SK-N-SH (cell line): Measurements from ENCODE around the gene NFIX. TPM values are rescaled to one million over a fixed set of nuclear protein-coding genes. Genes with fewer than 3 reads are reported as not detected.

Experiments
- CTCF ChIA-PET: fragments of 300-600, 350-600 bp; formaldehyde crosslinking; extraction: SDS; loops from one replicate; lab custom pipeline; 2021; lab: Yijun Ruan, JAX
- POLR2A ChIA-PET: fragments of 350-600 bp; sonication (Branson Sonifier 250); formaldehyde crosslinking; extraction: SDS; loops from one replicate; lab custom pipeline; 2020; ENCODE audit warnings: antibody characterized with exemption, inconsistent platforms; lab: Yijun Ruan, JAX
- DNase-seq: peaks from one replicate; pipeline ENCODE4 v3.0.0; 2012
- H2AFZ ChIP-seq: fragments of 200-600 bp; sonication (generic); 2 replicates; pipeline ENCODE4 v1.8.1; 2016; ENCODE audit warnings: antibody characterized with exemption, mild to moderate bottlenecking, low read depth
- H3F3A ChIP-seq: fragments of 200-600 bp; sonication (generic); replicated peaks from 2 replicates; pipeline ENCODE3; 2016; ENCODE audit warnings: antibody characterized with exemption, mild to moderate bottlenecking; ENCODE audit not compliant: insufficient read depth
- H3K27ac ChIP-seq, 2 experiments: fragments of 200-500 bp in 1 of 2; fragments of 200-600 bp in 1 of 2; sonication (Bioruptor generic) in 1 of 2; sonication (generic), shearing (Covaris generic) in 1 of 2; 2 replicates each; pipeline versions ENCODE4 v1.5.1 to v1.6.1; 2014 to 2016; ENCODE audit warnings: low read depth in 2 of 2, inconsistent platforms in 1 of 2, low read length in 1 of 2, mild to moderate bottlenecking in 1 of 2, mixed read lengths in 1 of 2
- H3K27me3 ChIP-seq: fragments of 200-600 bp; sonication (generic), shearing (Covaris generic); 2 replicates; pipeline ENCODE4 v1.6.1; 2016; ENCODE audit warnings: mixed run types; ENCODE audit not compliant: insufficient read depth
- H3K36me3 ChIP-seq, 2 experiments: fragments of 200-500 bp in 1 of 2; fragments of 200-600 bp in 1 of 2; sonication (Bioruptor generic) in 1 of 2; sonication (generic) in 1 of 2; replicated peaks in 1 of 2; 2 replicates each; pipeline versions ENCODE3 to v1.5.1; 2014 to 2016; ENCODE audit warnings: low read length in 1 of 2, mild to moderate bottlenecking in 1 of 2; ENCODE audit not compliant: insufficient read depth in 2 of 2, control insufficient read depth in 1 of 2
- H3K4me1 ChIP-seq, 2 experiments: fragments of 200-500 bp in 1 of 2; fragments of 200-600 bp in 1 of 2; sonication (Bioruptor generic) in 1 of 2; sonication (generic), shearing (Covaris generic) in 1 of 2; 2 replicates each; pipeline versions ENCODE4 v1.5.1 to v1.6.1; 2014 to 2016; ENCODE audit warnings: low read depth in 1 of 2, low read length in 1 of 2, mixed run types in 1 of 2; ENCODE audit not compliant: insufficient read depth in 2 of 2, control insufficient read depth in 1 of 2
- H3K4me2 ChIP-seq: fragments of 200-600 bp; sonication (generic), shearing (Covaris generic); 2 replicates; pipeline ENCODE4 v1.6.1; 2017; ENCODE audit warnings: mixed run types
- H3K4me3 ChIP-seq, 2 experiments: fragments of 200-500 bp in 1 of 2; fragments of 200-600 bp in 1 of 2; sonication (Bioruptor generic) in 1 of 2; sonication (generic), shearing (Covaris generic) in 1 of 2; 2 replicates each; pipeline versions ENCODE4 v1.5.1 to v1.8.1; 2014 to 2016; ENCODE audit warnings: low read depth in 2 of 2, inconsistent platforms in 1 of 2, low read length in 1 of 2, mild to moderate bottlenecking in 1 of 2, mixed read lengths in 1 of 2, moderate library complexity in 1 of 2
- H3K79me2 ChIP-seq: fragments of 200-600 bp; sonication (generic); 2 replicates; pipeline ENCODE4 v1.8.1; 2017; ENCODE audit warnings: mild to moderate bottlenecking; ENCODE audit not compliant: insufficient read depth
- H3K9ac ChIP-seq: fragments of 200-600 bp; sonication (generic); 2 replicates; pipeline ENCODE4 v1.6.1; 2017; ENCODE audit warnings: mixed run types
- H3K9me2 ChIP-seq: fragments of 200-600 bp; sonication (generic); 2 replicates; pipeline ENCODE4 v1.6.1; 2017; ENCODE audit warnings: mixed run types
- H3K9me3 ChIP-seq: fragments of 200-600 bp; sonication (generic); 2 replicates; pipeline ENCODE4 v1.6.1; 2017; ENCODE audit warnings: mixed run types, mild to moderate bottlenecking, moderate library complexity
- H4K20me1 ChIP-seq: fragments of 200-600 bp; sonication (generic); 2 replicates; pipeline ENCODE4 v1.6.1; 2017; ENCODE audit warnings: mild to moderate bottlenecking, mixed run types; ENCODE audit not compliant: insufficient read depth
- CHD2 ChIP-seq: fragments of 150-350 bp; IDR thresholded peaks from 2 replicates; pipeline ENCODE4 v1.6.1; 2018; ENCODE audit warnings: low read length; ENCODE audit not compliant: partially characterized antibody
- CTCF ChIP-seq: fragments of 200-600 bp; sonication (generic); IDR thresholded peaks from 2 replicates; pipeline ENCODE4 v1.6.1; 2017; ENCODE audit warnings: antibody characterized with exemption, mild to moderate bottlenecking, moderate library complexity
- EP300 ChIP-seq, 2 experiments: IDR thresholded peaks; 2 replicates each; pipeline versions ENCODE4 v1.4.0 to v1.6.1; 2012; ENCODE audit warnings: borderline replicate concordance in 1 of 2, low read depth in 1 of 2, low read length in 1 of 2
- FOXM1 ChIP-seq: IDR thresholded peaks from 2 replicates; pipeline ENCODE4 v1.4.0; 2012; ENCODE audit warnings: low read depth, mild to moderate bottlenecking
- IRF3 ChIP-seq: fragments of 150-350 bp; IDR thresholded peaks from 2 replicates; pipeline ENCODE4 v1.6.1; 2016; ENCODE audit warnings: mild to moderate bottlenecking, low read depth, low read length
- MAX ChIP-seq: IDR thresholded peaks from 2 replicates; pipeline ENCODE4 v1.4.0; 2012; ENCODE audit warnings: low read depth
- NFIC ChIP-seq: IDR thresholded peaks from 2 replicates; pipeline ENCODE4 v1.4.0; 2012; ENCODE audit warnings: borderline replicate concordance
- NRF1 ChIP-seq: IDR thresholded peaks from 2 replicates; pipeline ENCODE4 v1.6.1; 2012; ENCODE audit warnings: low read depth, mild to moderate bottlenecking, low read length
- PBX3 ChIP-seq: IDR thresholded peaks from 2 replicates; pipeline ENCODE4; 2012
- RAD21 ChIP-seq: IDR thresholded peaks from 2 replicates; pipeline ENCODE4 v1.6.1; 2012; ENCODE audit warnings: mild to moderate bottlenecking, low read length
- RFX5 ChIP-seq: IDR thresholded peaks from 2 replicates; pipeline ENCODE4 v1.6.1; 2012; ENCODE audit warnings: mild to moderate bottlenecking, improper control_type of control experiment, low read length
- RXRA ChIP-seq: IDR thresholded peaks from 2 replicates; pipeline ENCODE4 v1.4.0; 2012; ENCODE audit warnings: low read depth, mild to moderate bottlenecking, borderline replicate concordance
- SIN3A ChIP-seq: IDR thresholded peaks from 2 replicates; pipeline ENCODE4 v1.6.1; 2012; ENCODE audit warnings: low read depth, mild to moderate bottlenecking, low read length, moderate library complexity, borderline replicate concordance
- SMC3 ChIP-seq: IDR thresholded peaks from 2 replicates; pipeline ENCODE4 v1.6.1; 2012; ENCODE audit warnings: low read depth, low read length, improper control_type of control experiment
- TEAD4 ChIP-seq: IDR thresholded peaks from 2 replicates; pipeline ENCODE4 v1.4.0; 2012; ENCODE audit warnings: mild to moderate bottlenecking, borderline replicate concordance; ENCODE audit not compliant: insufficient read depth
- USF2 ChIP-seq: fragments of 150-350 bp; IDR thresholded peaks from 2 replicates; pipeline ENCODE4 v1.6.1; 2017; ENCODE audit warnings: antibody characterized with exemption, low read length, low read depth, borderline replicate concordance
- WGBS: methylation state at CpG from one replicate; pipeline ENCODE4 v1.1.6; 2017; ENCODE audit warnings: low lambda C conversion rate; 5-methylcytosine and 5-hydroxymethylcytosine counted together
- polyA plus RNA-seq, 3 experiments: library from polyadenylated mRNA; depleted of rRNA; stranded (reverse); fragments of >200 nt; gene quantifications; 2 replicates each; pipeline ENCODE4 v1.2.3, GENCODE V29; 2012
- TF ChIP-seq, protein P1 (sequence below): IDR thresholded peaks from 2 replicates; pipeline ENCODE4 v1.6.1; 2012; ENCODE audit warnings: mild to moderate bottlenecking, low read depth, low read length, moderate library complexity

Gene NFIX
- polyA plus RNA-seq, 1 of the 3 experiments (the other 2 are of a cell fraction): 14.8 TPM

- WGBS: 23% methylated on average over 8 of the region's 12 CpGs
- CTCF ChIA-PET: interaction anchor here (0.5 to 9.2 kb wide), 44 partner anchors 8 to 256 kb away, joined by 3 to 603 read pairs (median 6); partner anchors contain the start of genes DAND5, DNASE2, FARSA and LYL1
- Histone ChIP-seq H3K27me3 (no peaks in the 10 kb centered on the region), H3F3A (no peaks in the 10 kb centered on the region), H3K9ac (no peak overlapping the region), H3K9me3 (no peaks in the 10 kb centered on the region), H3K9me2 (no peaks in the 10 kb centered on the region), H3K4me1 (peaks cover 19 to 76% of the 10 kb centered on the region in 2 experiments), H4K20me1 (no peaks in the 10 kb centered on the region), H3K4me2 (no peak overlapping the region), H3K79me2 (no peaks in the 10 kb centered on the region), H2AFZ (no peak overlapping the region), H3K4me3 (no peak overlapping the region; a peak in 1 of 4 replicates), H3K36me3 (peaks cover 0 to 5% of the 10 kb centered on the region in 2 experiments), H3K27ac (peak overlapping the region; percentile 27 to 99; a peak in 3 of 4 replicates)
- POLR2A ChIA-PET: interaction anchor here (0.9 to 1.9 kb wide), 7 partner anchors 32 to 128 kb away, joined by 3 to 12 read pairs (median 4); no protein-coding TSS in a partner anchor
- peak; percentile 92 for DNase-seq
- TF ChIP-seq NFIC (no peak), SMC3 (peak; percentile 91), RAD21 (peak; percentile 98), SIN3A (no peak), NRF1 (no peak), FOXM1 (no peak), CTCF (peak; percentile 88)
Measured at GRCh38 chr19:13093407-13094105, 98.3 kb downstream of the NFIX start.

DNA sequence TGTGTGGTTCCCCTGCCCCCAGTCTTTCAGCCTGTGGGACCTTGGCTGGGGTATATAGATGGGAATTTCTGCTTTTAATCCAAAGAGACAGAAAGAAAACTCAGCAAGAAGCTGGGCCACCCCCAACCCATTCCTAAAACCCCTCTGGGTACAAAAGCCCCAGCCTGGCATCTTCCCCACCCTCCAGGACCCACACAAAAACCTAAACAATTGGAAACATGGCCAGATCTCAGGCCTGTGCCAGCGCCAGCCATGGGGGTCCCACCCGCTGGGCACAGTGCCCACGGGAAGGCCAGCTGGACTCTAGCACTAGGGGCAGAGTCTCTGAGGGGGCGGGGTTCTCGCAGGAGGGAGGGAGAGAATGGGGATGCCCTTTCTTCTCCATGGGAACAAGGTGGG is 98.8 kb downstream of the NFIX start:
- DNase-seq: peak; percentile 87
- Histone ChIP-seq H3K9me2 (no peaks in the 10 kb centered on the region), H3K9me3 (no peaks in the 10 kb centered on the region), H3K4me3 (no peak overlapping the region; a peak in 1 of 4 replicates), H3K4me1 (peaks cover 19 to 72% of the 10 kb centered on the region in 2 experiments), H3K36me3 (peaks cover 0 to 11% of the 10 kb centered on the region in 2 experiments), H3K9ac (no peak overlapping the region), H2AFZ (no peak overlapping the region), H3K4me2 (no peak overlapping the region), H3F3A (no peaks in the 10 kb centered on the region), H3K27ac (peak overlapping the region; percentile 27 to 99; a peak in 3 of 4 replicates), H3K79me2 (no peaks in the 10 kb centered on the region; the same call in 1 of the 2 replicates), H4K20me1 (no peaks in the 10 kb centered on the region), H3K27me3 (no peaks in the 10 kb centered on the region)
- ChIA-PET CTCF (interaction anchor here (0.7 to 9.2 kb wide), 38 partner anchors 8 to 257 kb away, joined by 3 to 603 read pairs (median 7); partner anchors contain the start of genes DAND5, DNASE2, FARSA and LYL1), POLR2A (interaction anchor here (0.5 to 1.9 kb wide), 9 partner anchors 33 to 175 kb away, joined by 3 to 12 read pairs (median 4); partner anchors contain the start of gene SYCE2)
- 0% methylated on average over 2 of the region's 5 CpGs for WGBS
- TF ChIP-seq EP300 (IDR thresholded peaks at IDR 0.05; ENCODE audit: borderline replicate concordance in 1 of 2, low read depth in 1 of 2, low read length in 1 of 2) (no peak), CHD2 (no peak), TEAD4 (no peak), RXRA (no peak), IRF3 (no peak), MAX (no peak), RFX5 (no peak), USF2 (no peak), PBX3 (no peak)
- TF ChIP-seq, protein P1, sequence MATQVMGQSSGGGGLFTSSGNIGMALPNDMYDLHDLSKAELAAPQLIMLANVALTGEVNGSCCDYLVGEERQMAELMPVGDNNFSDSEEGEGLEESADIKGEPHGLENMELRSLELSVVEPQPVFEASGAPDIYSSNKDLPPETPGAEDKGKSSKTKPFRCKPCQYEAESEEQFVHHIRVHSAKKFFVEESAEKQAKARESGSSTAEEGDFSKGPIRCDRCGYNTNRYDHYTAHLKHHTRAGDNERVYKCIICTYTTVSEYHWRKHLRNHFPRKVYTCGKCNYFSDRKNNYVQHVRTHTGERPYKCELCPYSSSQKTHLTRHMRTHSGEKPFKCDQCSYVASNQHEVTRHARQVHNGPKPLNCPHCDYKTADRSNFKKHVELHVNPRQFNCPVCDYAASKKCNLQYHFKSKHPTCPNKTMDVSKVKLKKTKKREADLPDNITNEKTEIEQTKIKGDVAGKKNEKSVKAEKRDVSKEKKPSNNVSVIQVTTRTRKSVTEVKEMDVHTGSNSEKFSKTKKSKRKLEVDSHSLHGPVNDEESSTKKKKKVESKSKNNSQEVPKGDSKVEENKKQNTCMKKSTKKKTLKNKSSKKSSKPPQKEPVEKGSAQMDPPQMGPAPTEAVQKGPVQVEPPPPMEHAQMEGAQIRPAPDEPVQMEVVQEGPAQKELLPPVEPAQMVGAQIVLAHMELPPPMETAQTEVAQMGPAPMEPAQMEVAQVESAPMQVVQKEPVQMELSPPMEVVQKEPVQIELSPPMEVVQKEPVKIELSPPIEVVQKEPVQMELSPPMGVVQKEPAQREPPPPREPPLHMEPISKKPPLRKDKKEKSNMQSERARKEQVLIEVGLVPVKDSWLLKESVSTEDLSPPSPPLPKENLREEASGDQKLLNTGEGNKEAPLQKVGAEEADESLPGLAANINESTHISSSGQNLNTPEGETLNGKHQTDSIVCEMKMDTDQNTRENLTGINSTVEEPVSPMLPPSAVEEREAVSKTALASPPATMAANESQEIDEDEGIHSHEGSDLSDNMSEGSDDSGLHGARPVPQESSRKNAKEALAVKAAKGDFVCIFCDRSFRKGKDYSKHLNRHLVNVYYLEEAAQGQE: no peak
